M059J (cell line): ENCODE measurements around the gene APIP. TPM values are rescaled to one million over a fixed set of nuclear protein-coding genes. Genes with fewer than 3 reads are reported as not detected.

Experiments
- DNase-seq: peaks from one replicate; pipeline ENCODE4 v3.0.0-alpha.2; 2012; ENCODE audit warnings: low read depth
- total RNA-seq: library from RNA; depleted of rRNA; stranded (reverse); fragments of >200 nt; shearing (Covaris generic); gene quantifications from 2 replicates; pipeline ENCODE4 v1.2.3, GENCODE V29; 2014; rRNA removed

APIP gene
- total RNA-seq, 1 experiment from 2014 or later = 82.5 TPM

GRCh38 chr11:34840736-34841386 lies 75.3 kb downstream of the APIP start:
- DNase-seq = peak; percentile 30

GRCh38 chr11:34839969-34840368 lies 76.2 kb downstream of the APIP start:
- DNase-seq = no peak

GRCh38 chr11:34836958-34837856 lies 79.0 kb downstream of the APIP start:
- DNase-seq = peak; percentile 28

- DNase-seq = no peak
Measured at GRCh38 chr11:34833602-34834001, 82.6 kb downstream of the APIP start.

Other genes starting within 250 kb of the APIP start
- 62.5 and 81.7 TPM in 2 replicates for gene PDHX, start 239 bp upstream of the APIP start, total RNA-seq
- gene CD44, start 222.8 kb upstream of the APIP start, total RNA-seq = 405 and 667 TPM in 2 replicates